Measurements from ENCODE around the gene ZFHX3. TPM values are rescaled to one million over a fixed set of nuclear protein-coding genes. Genes with fewer than 3 reads are reported as not detected.
A peak's percentile ranks its signal among the peaks of the same experiment; 100 is the strongest.
"Not testable (repeated sequence)": the region's sequence is repeated elsewhere in the genome, so short reads cannot be mapped to it uniquely, and the experiment has no call there.

The ZFHX3 gene
- total RNA-seq, 4 donors from 2014 or later: 36.3 to 44.0 (median 38.1) TPM

GRCh38 chr16:73000020-73000906 is 47.7 kb downstream of the ZFHX3 start:
- peak; percentile 60 to 78 for DNase-seq (ENCODE audit: low spot score in 2 of 2)
- Histone ChIP-seq H3K9me3 (peaks cover 0 to 7% (median 0%) of the 10 kb centered on the region in 4 donors), H3K4me1 (peaks cover 0 to 76% (median 31%) of the 10 kb centered on the region in 4 donors), H3K36me3 (no peaks in the 10 kb centered on the region), H3K27ac (peak overlapping the region; percentile 63 to 89 (median 76)), H3K4me3 (peak overlapping the region in 2 of 4 donors; percentile 8 to 38), H3K27me3 (no peaks in the 10 kb centered on the region)
- peak in 1 of 2 donors; percentile 34 for TF ChIP-seq POLR2A (IDR thresholded peaks at IDR 0.05)
- no peak for TF ChIP-seq CTCF (IDR thresholded peaks at IDR 0.05)
- TF ChIP-seq EP300 (IDR thresholded peaks at IDR 0.05): peak in 1 of 2 donors; percentile 68
- WGBS, 2 donors: 11 to 31% methylated on average over 22 of the region's 22 CpGs

GRCh38 chr16:72999541-73000019 is 48.3 kb downstream of the ZFHX3 start:
- H3K27me3 ChIP-seq: no peaks in the 10 kb centered on the region
- peak overlapping the region in 2 of 4 donors; percentile 8 to 38 for H3K4me3 ChIP-seq
- TF ChIP-seq CTCF (IDR thresholded peaks at IDR 0.05) (no peak), POLR2A (IDR thresholded peaks at IDR 0.05) (no peak), EP300 (IDR thresholded peaks at IDR 0.05) (no peak)
- H3K36me3 ChIP-seq: no peaks in the 10 kb centered on the region
- peak overlapping the region; percentile 63 to 89 (median 76) for H3K27ac ChIP-seq
- WGBS, 2 donors: 65 to 73% methylated on average over 8 to 9 of the region's 9 CpGs
- H3K9me3 ChIP-seq: peaks cover 0 to 7% (median 0%) of the 10 kb centered on the region in 4 donors
- no peak for DNase-seq (ENCODE audit: low spot score in 2 of 2)
- H3K4me1 ChIP-seq: peaks cover 0 to 79% (median 31%) of the 10 kb centered on the region in 4 donors

GRCh38 chr16:72997141-72997542 is 50.8 kb downstream of the ZFHX3 start:
- peaks cover 0 to 7% (median 0%) of the 10 kb centered on the region in 4 donors for H3K9me3 ChIP-seq
- 82 to 83% methylated on average over 7 of the region's 7 CpGs for WGBS, 2 donors
- no peaks in the 10 kb centered on the region for H3K36me3 ChIP-seq
- peak overlapping the region in 1 of 4 donors; percentile 52 for H3K27ac ChIP-seq
- no peak overlapping the region for H3K4me3 ChIP-seq
- TF ChIP-seq CTCF (IDR thresholded peaks at IDR 0.05) (no peak), EP300 (IDR thresholded peaks at IDR 0.05) (peak in 1 of 2 donors; percentile 65)
- H3K4me1 ChIP-seq: peaks cover 0 to 90% (median 30%) of the 10 kb centered on the region in 4 donors
- peak in 1 of 2 donors; percentile 57 for DNase-seq (ENCODE audit: low spot score in 2 of 2)
- no peaks in the 10 kb centered on the region for H3K27me3 ChIP-seq

- no peak for TF ChIP-seq POLR2A (IDR thresholded peaks at IDR 0.05)
- no peak for TF ChIP-seq EP300 (IDR thresholded peaks at IDR 0.05)
- no peak for TF ChIP-seq CTCF (IDR thresholded peaks at IDR 0.05)
- no peaks in the 10 kb centered on the region for H3K36me3 ChIP-seq
- H3K27ac ChIP-seq: peak overlapping the region in 1 of 4 donors; percentile 52
- 82 to 89% methylated on average over 10 to 11 of the region's 11 CpGs for WGBS, 2 donors
- no peaks in the 10 kb centered on the region for H3K27me3 ChIP-seq
- DNase-seq (ENCODE audit: low spot score in 2 of 2): no peak
- no peak overlapping the region for H3K4me3 ChIP-seq
- H3K4me1 ChIP-seq: peaks cover 0 to 93% (median 32%) of the 10 kb centered on the region in 4 donors
- peaks cover 0 to 5% (median 0%) of the 10 kb centered on the region in 4 donors for H3K9me3 ChIP-seq
Observed at GRCh38 chr16:72996291-72997062, 51.5 kb downstream of the ZFHX3 start.

- peaks cover 0 to 93% (median 29%) of the 10 kb centered on the region in 4 donors for H3K4me1 ChIP-seq
- WGBS, 2 donors: 75 to 91% methylated on average over 9 of the region's 9 CpGs
- DNase-seq (ENCODE audit: low spot score in 2 of 2); H3K9me3 ChIP-seq; H3K36me3 ChIP-seq; H3K27ac ChIP-seq; H3K4me3 ChIP-seq; H3K27me3 ChIP-seq: not testable (repeated sequence)
Observed at GRCh38 chr16:72995882-72996270, 52.1 kb downstream of the ZFHX3 start.

Measured in tibial nerve (tissue), 4 donors.